Renal cortex interstitium (tissue), 11 donors: Measurements from ENCODE around the gene ASB3. TPM values are rescaled to one million over a fixed set of nuclear protein-coding genes. Genes with fewer than 3 reads are reported as not detected.
A peak's percentile ranks its signal among the peaks of the same experiment; 100 is the strongest.
"Not testable (repeated sequence)": the region's sequence is repeated elsewhere in the genome, so short reads cannot be mapped to it uniquely, and the experiment has no call there.

Experiments
- DNase-seq, 11 donors: peaks; one replicate each; pipeline ENCODE4 v3.0.0-alpha.2; 2013; ENCODE audit warnings: low read depth in 9 of 11, low spot score in 4 of 11; ENCODE audit errors: extremely low read depth in 1 of 11
- polyA plus RNA-seq, 3 donors: library from polyadenylated mRNA; unstranded; fragments of 120-200 nt; gene quantifications; one replicate each; pipeline ENCODE4 v1.2.1, GENCODE V29; 2013; ENCODE audit not compliant: insufficient read length in 3 of 3

ASB3 gene
- polyA plus RNA-seq, 3 donors, result 26.6 to 33.4 (median 29.3) TPM

GRCh38 chr2:53802617-53803151, 15.9 kb upstream of the ASB3 start:
- no peak for DNase-seq

GRCh38 chr2:53801547-53801946, 14.8 kb upstream of the ASB3 start:
- no peak for DNase-seq

- no peak for DNase-seq
Observed at GRCh38 chr2:53793821-53794220, 7.1 kb upstream of the ASB3 start.

GRCh38 chr2:53793261-53793660, 6.5 kb upstream of the ASB3 start:
- DNase-seq, result no peak

GRCh38 chr2:53787614-53788289, 999 bp upstream of the ASB3 start:
- no peak for DNase-seq

- DNase-seq, result peak in 5 of 11 donors; percentile 19 to 38 (median 31)
Observed at GRCh38 chr2:53786352-53786704, 425 bp downstream of the ASB3 start.

GRCh38 chr2:53785366-53785765, 1.4 kb downstream of the ASB3 start:
- DNase-seq, result no peak

GRCh38 chr2:53784436-53784835, 2.3 kb downstream of the ASB3 start:
- DNase-seq, result no peak

- DNase-seq, result no peak
Observed at GRCh38 chr2:53782676-53783075, 4.1 kb downstream of the ASB3 start.

- no peak for DNase-seq
Observed at GRCh38 chr2:53780056-53780455, 6.7 kb downstream of the ASB3 start.

- no peak for DNase-seq
Observed at GRCh38 chr2:53778536-53779162, 8.1 kb downstream of the ASB3 start.

- DNase-seq, result no peak
Observed at GRCh38 chr2:53777134-53777533, 9.6 kb downstream of the ASB3 start.

- no peak for DNase-seq
Observed at GRCh38 chr2:53770264-53770663, 16.5 kb downstream of the ASB3 start.

GRCh38 chr2:53769318-53769945, 17.3 kb downstream of the ASB3 start:
- no peak for DNase-seq

- peak in 3 of 11 donors; percentile 20 to 38 (median 28) for DNase-seq
Observed at GRCh38 chr2:53768242-53768542, 18.6 kb downstream of the ASB3 start.

GRCh38 chr2:53767405-53768241, 19.1 kb downstream of the ASB3 start, which contains the start of gene CHAC2:
Gene CHAC2 (plus strand): TSS chr2:53767804. CDS start chr2:53767887, 83 bp downstream.
- DNase-seq, result peak in 10 of 11 donors; percentile 67 to 84 (median 78)

GRCh38 chr2:53765767-53766166, 21.0 kb downstream of the ASB3 start:
- DNase-seq, result no peak

GRCh38 chr2:53757206-53757605, 29.5 kb downstream of the ASB3 start:
- DNase-seq, result not testable (repeated sequence)

GRCh38 chr2:53756644-53757043, 30.1 kb downstream of the ASB3 start:
- no peak for DNase-seq
